Tibial nerve (tissue), 4 donors: ENCODE results near the gene PDGFRA. TPM values are rescaled to one million over a fixed set of nuclear protein-coding genes. Genes with fewer than 3 reads are reported as not detected.

Experiments used
- DNase-seq, 2 donors: peaks; one replicate each; pipeline ENCODE4 v3.0.0-alpha.2; 2019; ENCODE audit warnings: low spot score in 2 of 2
- H3K27ac ChIP-seq, 4 donors: fragments of 200-600 bp; sonication (generic) in 3 of 4; one replicate each; pipeline ENCODE4 v1.5.1; 2017 to 2019; ENCODE audit warnings: mild to moderate bottlenecking in 1 of 4
- H3K27me3 ChIP-seq, 2 donors: fragments of 200-600 bp; sonication (generic) in 1 of 2; one replicate each; pipeline versions ENCODE4 v1.5.1 to v1.6.0; 2017 to 2019
- H3K36me3 ChIP-seq, 3 donors: fragments of 200-600 bp; sonication (generic); one replicate each; pipeline ENCODE4 v1.5.1; 2018 to 2019
- H3K4me1 ChIP-seq, 4 donors: fragments of 200-600 bp; sonication (generic) in 3 of 4; one replicate each; pipeline ENCODE4 v1.5.1; 2017 to 2019
- H3K4me3 ChIP-seq, 4 donors: fragments of 200-600 bp; sonication (generic) in 3 of 4; one replicate each; pipeline ENCODE4 v1.5.1; 2017 to 2019; ENCODE audit warnings: mild to moderate bottlenecking in 1 of 4, moderate library complexity in 1 of 4
- H3K9me3 ChIP-seq, 4 donors: fragments of 200-600 bp; sonication (generic) in 3 of 4; one replicate each; pipeline ENCODE4 v1.5.1; 2017 to 2019
- EP300 ChIP-seq, 2 donors: sonication (generic); formaldehyde crosslinking; IDR thresholded peaks; one replicate each; pipeline ENCODE4 v1.6.1; 2017; ENCODE audit warnings: antibody characterized with exemption in 2 of 2, mild to moderate bottlenecking in 1 of 2
- POLR2A ChIP-seq, 2 donors: fragments of 450-650 bp; IDR thresholded peaks; one replicate each; pipeline ENCODE4 v1.6.1; 2017; ENCODE audit warnings: antibody characterized with exemption in 2 of 2, mild to moderate bottlenecking in 2 of 2, moderate library complexity in 2 of 2
- WGBS, 2 donors: methylation state at CpG; one replicate each; pipeline ENCODE4 v1.1.5; 2018; 5-methylcytosine and 5-hydroxymethylcytosine counted together
- total RNA-seq, 4 donors: library from RNA; depleted of rRNA; stranded (reverse); fragments of >200 nt; gene quantifications; one replicate each; pipeline ENCODE4 v1.1.0, GENCODE V29; 2016
- TF ChIP-seq, protein P1 (sequence below), 5 experiments: fragments of 200-600 bp in 3 of 5; fragments of 450-650 bp in 2 of 5; sonication (generic) in 3 of 5; IDR thresholded peaks; one replicate each; pipeline ENCODE4 v1.5.1; 2016 to 2019; ENCODE audit warnings: antibody characterized with exemption in 5 of 5, mild to moderate bottlenecking in 3 of 5, moderate library complexity in 2 of 5

PDGFRA gene
- total RNA-seq, 4 donors from 2014 or later = 80.4 to 103 (median 89.4) TPM

DNA sequence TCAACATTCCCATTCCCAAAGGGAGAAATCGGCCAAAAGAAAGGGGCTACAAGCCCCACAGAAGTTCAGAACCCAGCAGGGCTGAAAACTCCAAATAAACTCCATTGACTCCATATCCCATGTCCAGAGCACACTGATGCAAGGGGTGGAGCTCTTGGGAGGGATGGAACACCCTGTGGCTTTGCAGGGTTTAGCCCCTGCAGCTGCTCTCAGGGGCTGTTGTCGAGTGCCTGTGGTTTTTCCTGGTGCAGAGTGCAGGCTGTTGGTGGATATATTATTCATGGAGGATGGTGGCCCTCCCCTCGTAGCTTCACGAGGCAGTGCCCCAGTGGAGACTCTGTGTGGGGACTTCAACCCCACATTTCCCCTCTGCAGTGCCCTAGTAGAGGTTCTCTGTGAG lies 53.7 kb downstream of the PDGFRA start:
- TF ChIP-seq POLR2A (IDR thresholded peaks at IDR 0.05) = no peak
- TF ChIP-seq, protein P1, sequence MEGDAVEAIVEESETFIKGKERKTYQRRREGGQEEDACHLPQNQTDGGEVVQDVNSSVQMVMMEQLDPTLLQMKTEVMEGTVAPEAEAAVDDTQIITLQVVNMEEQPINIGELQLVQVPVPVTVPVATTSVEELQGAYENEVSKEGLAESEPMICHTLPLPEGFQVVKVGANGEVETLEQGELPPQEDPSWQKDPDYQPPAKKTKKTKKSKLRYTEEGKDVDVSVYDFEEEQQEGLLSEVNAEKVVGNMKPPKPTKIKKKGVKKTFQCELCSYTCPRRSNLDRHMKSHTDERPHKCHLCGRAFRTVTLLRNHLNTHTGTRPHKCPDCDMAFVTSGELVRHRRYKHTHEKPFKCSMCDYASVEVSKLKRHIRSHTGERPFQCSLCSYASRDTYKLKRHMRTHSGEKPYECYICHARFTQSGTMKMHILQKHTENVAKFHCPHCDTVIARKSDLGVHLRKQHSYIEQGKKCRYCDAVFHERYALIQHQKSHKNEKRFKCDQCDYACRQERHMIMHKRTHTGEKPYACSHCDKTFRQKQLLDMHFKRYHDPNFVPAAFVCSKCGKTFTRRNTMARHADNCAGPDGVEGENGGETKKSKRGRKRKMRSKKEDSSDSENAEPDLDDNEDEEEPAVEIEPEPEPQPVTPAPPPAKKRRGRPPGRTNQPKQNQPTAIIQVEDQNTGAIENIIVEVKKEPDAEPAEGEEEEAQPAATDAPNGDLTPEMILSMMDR (IDR thresholded peaks at IDR 0.05) = no peak
- no peak for TF ChIP-seq EP300 (IDR thresholded peaks at IDR 0.05)
- Histone ChIP-seq H3K9me3 (peaks cover 0 to 28% (median 0%) of the 10 kb centered on the region in 4 donors), H3K27me3 (no peaks in the 10 kb centered on the region), H3K4me1 (peaks cover 0 to 12% (median 0%) of the 10 kb centered on the region in 4 donors), H3K4me3 (no peak overlapping the region), H3K27ac (no peak overlapping the region), H3K36me3 (peaks cover 0 to 54% (median 0%) of the 10 kb centered on the region in 3 donors)
- WGBS, 2 donors = 91 to 93% methylated on average over 4 of the region's 4 CpGs
- no peak for DNase-seq

DNA sequence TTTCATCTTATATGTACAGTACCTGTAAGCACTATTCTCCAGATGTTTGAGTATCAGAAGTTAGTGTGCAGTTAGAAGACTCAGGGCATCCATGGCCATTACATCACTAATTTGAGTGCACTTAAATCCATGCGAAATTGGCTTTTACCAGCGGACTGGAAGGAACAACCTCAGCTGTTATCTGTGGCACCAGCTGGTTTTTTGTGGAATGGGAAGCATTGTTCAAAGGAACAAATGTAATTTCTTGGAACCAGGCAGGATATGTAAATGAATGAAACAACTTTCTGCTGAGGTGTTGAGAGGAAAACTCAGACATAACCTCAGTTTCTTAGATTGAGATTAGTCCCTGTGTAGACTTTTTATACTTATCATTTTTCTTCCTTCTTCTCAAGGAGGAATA lies 60.2 kb downstream of the PDGFRA start:
- no peaks in the 10 kb centered on the region for H3K27me3 ChIP-seq
- H3K4me1 ChIP-seq = no peaks in the 10 kb centered on the region
- H3K9me3 ChIP-seq = peaks cover 0 to 12% (median 0%) of the 10 kb centered on the region in 4 donors
- WGBS, 2 donors = 90 to 92% methylated on average over 2 of the region's 2 CpGs
- no peak overlapping the region for H3K4me3 ChIP-seq
- H3K36me3 ChIP-seq = peaks cover 0 to 57% (median 0%) of the 10 kb centered on the region in 3 donors
- TF ChIP-seq, protein P1 (IDR thresholded peaks at IDR 0.05) = no peak
- TF ChIP-seq POLR2A (IDR thresholded peaks at IDR 0.05) = no peak
- H3K27ac ChIP-seq = no peak overlapping the region
- no peak for DNase-seq

DNA sequence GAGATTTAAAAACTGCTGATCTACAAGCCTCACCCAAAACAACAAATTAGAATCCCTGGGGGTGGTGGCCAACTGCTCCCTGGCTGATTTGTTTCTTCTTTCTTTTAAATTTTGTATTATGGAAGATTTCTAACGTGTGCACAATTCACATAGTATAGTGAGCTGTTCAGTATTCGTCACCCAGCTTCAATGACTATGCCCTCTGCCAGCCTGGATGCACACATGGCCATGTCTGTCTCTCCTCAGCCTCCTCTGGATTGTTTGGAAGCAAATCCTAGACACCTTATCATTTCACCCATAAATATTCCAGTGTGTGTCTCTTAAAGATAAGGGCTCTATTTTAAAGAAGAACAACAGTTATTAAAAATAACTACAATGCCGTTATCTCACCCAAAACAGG lies 61.9 kb downstream of the PDGFRA start:
- no peak overlapping the region for H3K4me3 ChIP-seq
- no peak for DNase-seq
- H3K9me3 ChIP-seq = peaks cover 0 to under 1% (median 0%) of the 10 kb centered on the region in 4 donors
- H3K36me3 ChIP-seq = peaks cover 0 to 56% (median 0%) of the 10 kb centered on the region in 3 donors
- H3K27me3 ChIP-seq = no peaks in the 10 kb centered on the region
- H3K27ac ChIP-seq = no peak overlapping the region
- TF ChIP-seq POLR2A (IDR thresholded peaks at IDR 0.05) (no peak), EP300 (IDR thresholded peaks at IDR 0.05) (no peak)
- TF ChIP-seq, protein P1 (IDR thresholded peaks at IDR 0.05) = no peak
- WGBS, 2 donors = 91 to 92% methylated on average over 3 of the region's 3 CpGs
- H3K4me1 ChIP-seq = no peaks in the 10 kb centered on the region

DNA sequence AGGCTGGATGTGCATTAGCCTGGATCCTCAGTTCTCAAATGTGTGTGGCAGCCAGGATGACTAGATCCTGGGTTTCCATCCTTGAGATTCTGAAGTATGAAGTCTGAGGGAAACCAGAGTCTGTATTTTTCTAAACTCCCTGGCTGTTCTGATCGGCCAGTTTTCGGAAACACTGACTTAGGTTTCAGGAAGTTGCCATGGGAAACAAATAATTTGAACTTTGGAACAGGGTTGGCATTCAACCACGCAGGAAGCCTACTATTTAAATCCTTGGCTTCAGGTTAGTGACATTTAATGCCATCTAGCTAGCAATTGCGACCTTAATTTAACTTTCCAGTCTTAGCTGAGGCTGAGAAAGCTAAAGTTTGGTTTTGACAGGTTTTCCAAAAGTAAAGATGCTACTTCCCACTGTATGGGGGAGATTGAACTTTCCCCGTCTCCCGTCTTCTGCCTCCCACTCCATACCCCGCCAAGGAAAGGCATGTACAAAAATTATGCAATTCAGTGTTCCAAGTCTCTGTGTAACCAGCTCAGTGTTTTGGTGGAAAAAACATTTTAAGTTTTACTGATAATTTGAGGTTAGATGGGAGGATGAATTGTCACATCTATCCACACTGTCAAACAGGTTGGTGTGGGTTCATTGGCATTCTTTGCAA lies 67.6 kb downstream of the PDGFRA start:
- Histone ChIP-seq H3K4me1 (no peaks in the 10 kb centered on the region), H3K9me3 (peaks cover 0 to 19% (median 0%) of the 10 kb centered on the region in 4 donors), H3K27me3 (no peaks in the 10 kb centered on the region), H3K27ac (peak overlapping the region in 1 of 4 donors; percentile 60), H3K36me3 (peaks cover 0 to 20% (median 0%) of the 10 kb centered on the region in 3 donors), H3K4me3 (no peak overlapping the region)
- peak in 1 of 2 donors; percentile 38 for TF ChIP-seq EP300 (IDR thresholded peaks at IDR 0.05)
- no peak for TF ChIP-seq POLR2A (IDR thresholded peaks at IDR 0.05)
- WGBS, 2 donors = 63 to 64% methylated on average over 7 of the region's 7 CpGs
- no peak for DNase-seq

- Histone ChIP-seq H3K36me3 (no peaks in the 10 kb centered on the region), H3K9me3 (peaks cover 0 to 17% (median 0%) of the 10 kb centered on the region in 4 donors), H3K27me3 (peaks cover 0 to 4% of the 10 kb centered on the region in 2 donors), H3K4me3 (no peak overlapping the region), H3K27ac (no peak overlapping the region), H3K4me1 (no peaks in the 10 kb centered on the region)
- no peak for DNase-seq
- TF ChIP-seq, protein P1 (IDR thresholded peaks at IDR 0.05) = no peak
- TF ChIP-seq POLR2A (IDR thresholded peaks at IDR 0.05) (no peak), EP300 (IDR thresholded peaks at IDR 0.05) (no peak)
- WGBS, 2 donors = 73 to 75% methylated on average over 2 of the region's 2 CpGs
These were observed 79.0 kb downstream of the PDGFRA start for GRCh38 chr4:54308110-54308509.
